ENCODE measurements around the gene NUP62. TPM values are rescaled to one million over a fixed set of nuclear protein-coding genes. Genes with fewer than 3 reads are reported as not detected.

Gene NUP62
- total RNA-seq, 1 donor from 2014 or later = 85.9 TPM

DNA sequence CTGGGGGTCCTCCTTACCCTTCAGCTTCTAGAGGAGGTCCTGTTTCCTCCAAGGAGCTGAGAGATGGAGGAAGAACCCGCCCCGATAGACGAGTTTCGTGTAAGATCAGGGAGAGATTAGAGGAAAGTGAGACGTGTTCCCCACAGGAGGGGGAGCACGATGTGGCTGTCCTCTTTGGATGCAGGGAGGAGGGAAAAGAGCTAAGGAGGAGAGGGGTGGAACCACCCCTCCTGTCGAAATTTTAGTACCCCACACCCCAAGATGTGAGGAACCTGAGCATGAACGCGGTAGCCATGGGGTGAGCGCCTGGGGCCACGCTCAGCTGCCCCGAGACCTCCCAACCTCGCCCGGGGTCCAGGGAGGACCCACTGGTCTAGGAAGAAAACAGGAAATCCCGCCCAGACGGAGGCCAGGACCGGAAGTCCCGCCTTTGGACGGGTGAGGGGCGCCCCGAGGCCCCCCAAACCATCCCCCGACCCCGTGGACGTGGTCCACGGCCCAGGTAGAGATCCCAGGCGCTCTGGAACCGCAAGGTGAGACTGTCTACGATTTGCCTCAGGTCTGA, 53.4 kb downstream of the NUP62 start:
- TF ChIP-seq CTCF (IDR thresholded peaks at IDR 0.05; ENCODE audit: unreplicated experiment) = no peak
- no peak overlapping the region for H3K4me3 Mint-ChIP-seq (ENCODE audit: low read depth)
- peaks cover 6% of the 10 kb centered on the region for H3K36me3 Mint-ChIP-seq (ENCODE audit: insufficient read depth)
- no peaks in the 10 kb centered on the region for H3K27me3 Mint-ChIP-seq
- DNase-seq (ENCODE audit: low spot score, unreplicated experiment) = peak; percentile 41
- peaks cover 14% of the 10 kb centered on the region for H3K4me1 Mint-ChIP-seq (ENCODE audit: low read depth)
- H3K9me3 Mint-ChIP-seq (ENCODE audit: low read depth) = no peaks in the 10 kb centered on the region
- no peak overlapping the region for H3K27ac Mint-ChIP-seq

- no peaks in the 10 kb centered on the region for H3K9me3 Mint-ChIP-seq (ENCODE audit: low read depth)
- DNase-seq (ENCODE audit: low spot score, unreplicated experiment) = no peak
- H3K36me3 Mint-ChIP-seq (ENCODE audit: insufficient read depth) = peaks cover 6% of the 10 kb centered on the region
- H3K4me1 Mint-ChIP-seq (ENCODE audit: low read depth) = peaks cover 18% of the 10 kb centered on the region
- TF ChIP-seq CTCF (IDR thresholded peaks at IDR 0.05; ENCODE audit: unreplicated experiment) = no peak
- H3K27me3 Mint-ChIP-seq = no peaks in the 10 kb centered on the region
- H3K4me3 Mint-ChIP-seq (ENCODE audit: low read depth) = no peak overlapping the region
- H3K27ac Mint-ChIP-seq = no peak overlapping the region
These were observed 54.1 kb downstream of the NUP62 start for GRCh38 chr19:49875177-49875576.

DNA sequence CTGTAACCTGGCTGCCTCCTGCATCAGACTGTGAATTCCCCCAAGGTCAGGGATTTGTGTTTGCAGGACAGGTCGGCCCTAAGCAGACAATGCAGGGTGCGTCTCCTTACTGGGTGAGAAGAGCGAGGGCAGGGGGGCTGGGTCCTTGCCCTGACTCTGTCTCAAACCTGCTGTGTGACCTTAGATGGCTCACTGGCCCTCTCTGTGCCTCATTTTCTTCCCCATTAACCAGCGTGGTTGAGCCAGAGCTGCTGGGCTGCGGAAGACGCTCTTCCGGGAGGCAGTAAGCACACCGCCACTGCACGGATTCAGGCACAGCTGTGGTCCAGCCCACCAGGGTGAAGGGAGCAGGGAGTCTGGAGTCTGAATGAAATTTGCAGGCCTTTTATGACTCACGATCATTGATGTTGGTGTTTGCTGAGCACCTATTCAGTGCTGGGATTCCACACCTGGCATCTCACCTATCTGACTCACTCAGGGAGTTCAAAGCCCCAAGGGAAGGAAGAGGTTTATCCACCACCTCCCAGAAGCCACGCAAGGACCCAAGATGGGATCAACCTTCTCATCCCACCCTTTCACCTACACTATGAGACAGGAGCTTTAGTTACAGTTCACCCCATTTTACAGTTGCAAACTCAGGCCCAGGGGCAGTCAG, 54.7 kb downstream of the NUP62 start:
- no peak for TF ChIP-seq CTCF (IDR thresholded peaks at IDR 0.05; ENCODE audit: unreplicated experiment)
- Mint-ChIP-seq H3K27me3 (no peaks in the 10 kb centered on the region), H3K36me3 (ENCODE audit: insufficient read depth) (peaks cover 6% of the 10 kb centered on the region), H3K4me3 (ENCODE audit: low read depth) (no peak overlapping the region), H3K4me1 (ENCODE audit: low read depth) (peaks cover 18% of the 10 kb centered on the region), H3K9me3 (ENCODE audit: low read depth) (no peaks in the 10 kb centered on the region), H3K27ac (no peak overlapping the region)
- no peak for DNase-seq (ENCODE audit: low spot score, unreplicated experiment)

DNA sequence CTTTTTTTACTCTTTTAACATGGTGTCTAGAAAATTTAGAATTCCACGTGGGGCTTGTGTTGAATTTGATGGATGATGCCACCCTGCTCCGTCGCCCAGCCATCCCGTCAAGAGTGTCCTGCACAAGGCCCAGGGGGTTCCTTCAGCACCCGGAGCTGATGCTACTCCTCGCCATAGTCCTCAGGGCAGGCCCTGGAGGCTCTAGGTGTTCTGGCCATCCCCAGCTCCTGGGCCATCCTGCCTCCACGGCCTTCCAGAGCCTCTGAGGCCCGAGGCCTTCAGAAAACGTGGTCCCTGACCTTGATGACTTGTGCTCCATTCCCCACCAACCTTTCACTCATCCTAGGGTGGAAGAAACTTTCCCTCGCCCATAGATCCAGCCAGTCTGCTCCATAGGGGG, 55.5 kb downstream of the NUP62 start:
- Mint-ChIP-seq H3K27ac (no peak overlapping the region), H3K4me3 (ENCODE audit: low read depth) (no peak overlapping the region)

GRCh38 chr19:49873129-49873521, 56.2 kb downstream of the NUP62 start:
- Mint-ChIP-seq H3K27ac (no peak overlapping the region), H3K27me3 (no peaks in the 10 kb centered on the region), H3K4me1 (ENCODE audit: low read depth) (peaks cover 12% of the 10 kb centered on the region), H3K4me3 (ENCODE audit: low read depth) (no peak overlapping the region), H3K36me3 (ENCODE audit: insufficient read depth) (peaks cover 3% of the 10 kb centered on the region), H3K9me3 (ENCODE audit: low read depth) (no peaks in the 10 kb centered on the region)
- no peak for TF ChIP-seq CTCF (IDR thresholded peaks at IDR 0.05; ENCODE audit: unreplicated experiment)
- no peak for DNase-seq (ENCODE audit: low spot score, unreplicated experiment)

More for the DNA sequence above, 55.5 kb downstream of the NUP62 start:
- TF ChIP-seq CTCF (IDR thresholded peaks at IDR 0.05; ENCODE audit: unreplicated experiment) = no peak
- no peak for DNase-seq (ENCODE audit: low spot score, unreplicated experiment)
- peaks cover 17% of the 10 kb centered on the region for H3K4me1 Mint-ChIP-seq (ENCODE audit: low read depth)
- H3K36me3 Mint-ChIP-seq (ENCODE audit: insufficient read depth) = peaks cover 3% of the 10 kb centered on the region
- H3K9me3 Mint-ChIP-seq (ENCODE audit: low read depth) = no peaks in the 10 kb centered on the region
- H3K27me3 Mint-ChIP-seq = no peaks in the 10 kb centered on the region
